ENCODE data around the gene SPATA4.
A peak's percentile ranks its signal among the peaks of the same experiment; 100 is the strongest.

The SPATA4 gene

DNA sequence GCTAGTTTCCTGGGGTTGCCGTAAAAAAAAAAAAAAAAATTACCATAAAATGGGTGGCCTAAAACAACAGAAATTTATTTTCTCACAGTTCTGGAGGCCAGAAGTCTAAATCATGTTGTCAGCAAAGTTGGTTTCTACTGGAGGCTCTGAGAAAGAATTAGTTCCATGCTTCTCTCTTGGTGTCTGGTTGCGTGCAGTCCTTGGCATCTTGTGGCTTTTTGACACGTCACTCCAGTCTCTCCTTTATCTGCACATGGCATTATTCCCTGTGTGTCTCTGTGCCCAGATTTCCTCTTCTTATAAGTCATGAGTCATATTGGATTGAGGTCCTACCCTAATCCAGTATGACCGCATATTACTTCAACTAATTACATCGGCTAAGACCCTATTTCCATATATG, 38.7 kb downstream of the SPATA4 start:
- TF ChIP-seq ZNF70 (CRISPR knock-in tag; IDR thresholded peaks at IDR 0.05) (no peak), SNAI2 (CRISPR knock-in tag; IDR thresholded peaks at IDR 0.05) (no peak), ISL1 (CRISPR knock-in tag; IDR thresholded peaks at IDR 0.05) (no peak), ZFP3 (CRISPR knock-in tag; IDR thresholded peaks at IDR 0.05) (no peak), ZNF8 (CRISPR knock-in tag; IDR thresholded peaks at IDR 0.05) (no peak), TCF4 (CRISPR knock-in tag; IDR thresholded peaks at IDR 0.05; ENCODE audit: borderline replicate concordance) (no peak), ESRRG (CRISPR knock-in tag; IDR thresholded peaks at IDR 0.05) (no peak), PPARA (CRISPR knock-in tag; IDR thresholded peaks at IDR 0.05; ENCODE audit: borderline replicate concordance) (no peak), ZNF565 (CRISPR knock-in tag; conservative IDR thresholded peaks at IDR 0.05; ENCODE audit: low read depth) (no peak), ZC3H10 (CRISPR knock-in tag; IDR thresholded peaks at IDR 0.05) (no peak), TOX (CRISPR knock-in tag; IDR thresholded peaks at IDR 0.05; ENCODE audit: borderline replicate concordance) (no peak)
- TF ChIP-seq, protein P1, sequence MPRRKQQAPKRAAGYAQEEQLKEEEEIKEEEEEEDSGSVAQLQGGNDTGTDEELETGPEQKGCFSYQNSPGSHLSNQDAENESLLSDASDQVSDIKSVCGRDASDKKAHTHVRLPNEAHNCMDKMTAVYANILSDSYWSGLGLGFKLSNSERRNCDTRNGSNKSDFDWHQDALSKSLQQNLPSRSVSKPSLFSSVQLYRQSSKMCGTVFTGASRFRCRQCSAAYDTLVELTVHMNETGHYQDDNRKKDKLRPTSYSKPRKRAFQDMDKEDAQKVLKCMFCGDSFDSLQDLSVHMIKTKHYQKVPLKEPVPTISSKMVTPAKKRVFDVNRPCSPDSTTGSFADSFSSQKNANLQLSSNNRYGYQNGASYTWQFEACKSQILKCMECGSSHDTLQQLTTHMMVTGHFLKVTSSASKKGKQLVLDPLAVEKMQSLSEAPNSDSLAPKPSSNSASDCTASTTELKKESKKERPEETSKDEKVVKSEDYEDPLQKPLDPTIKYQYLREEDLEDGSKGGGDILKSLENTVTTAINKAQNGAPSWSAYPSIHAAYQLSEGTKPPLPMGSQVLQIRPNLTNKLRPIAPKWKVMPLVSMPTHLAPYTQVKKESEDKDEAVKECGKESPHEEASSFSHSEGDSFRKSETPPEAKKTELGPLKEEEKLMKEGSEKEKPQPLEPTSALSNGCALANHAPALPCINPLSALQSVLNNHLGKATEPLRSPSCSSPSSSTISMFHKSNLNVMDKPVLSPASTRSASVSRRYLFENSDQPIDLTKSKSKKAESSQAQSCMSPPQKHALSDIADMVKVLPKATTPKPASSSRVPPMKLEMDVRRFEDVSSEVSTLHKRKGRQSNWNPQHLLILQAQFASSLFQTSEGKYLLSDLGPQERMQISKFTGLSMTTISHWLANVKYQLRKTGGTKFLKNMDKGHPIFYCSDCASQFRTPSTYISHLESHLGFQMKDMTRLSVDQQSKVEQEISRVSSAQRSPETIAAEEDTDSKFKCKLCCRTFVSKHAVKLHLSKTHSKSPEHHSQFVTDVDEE (CRISPR knock-in tag; IDR thresholded peaks at IDR 0.05) = no peak
- TF ChIP-seq, protein P2, sequence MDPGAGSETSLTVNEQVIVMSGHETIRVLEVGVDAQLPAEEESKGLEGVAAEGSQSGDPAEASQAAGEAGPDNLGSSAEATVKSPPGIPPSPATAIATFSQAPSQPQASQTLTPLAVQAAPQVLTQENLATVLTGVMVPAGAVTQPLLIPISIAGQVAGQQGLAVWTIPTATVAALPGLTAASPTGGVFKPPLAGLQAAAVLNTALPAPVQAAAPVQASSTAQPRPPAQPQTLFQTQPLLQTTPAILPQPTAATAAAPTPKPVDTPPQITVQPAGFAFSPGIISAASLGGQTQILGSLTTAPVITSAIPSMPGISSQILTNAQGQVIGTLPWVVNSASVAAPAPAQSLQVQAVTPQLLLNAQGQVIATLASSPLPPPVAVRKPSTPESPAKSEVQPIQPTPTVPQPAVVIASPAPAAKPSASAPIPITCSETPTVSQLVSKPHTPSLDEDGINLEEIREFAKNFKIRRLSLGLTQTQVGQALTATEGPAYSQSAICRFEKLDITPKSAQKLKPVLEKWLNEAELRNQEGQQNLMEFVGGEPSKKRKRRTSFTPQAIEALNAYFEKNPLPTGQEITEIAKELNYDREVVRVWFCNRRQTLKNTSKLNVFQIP (CRISPR knock-in tag; IDR thresholded peaks at IDR 0.05; ENCODE audit: borderline replicate concordance, low read depth) = no peak
- TF ChIP-seq, protein P3, sequence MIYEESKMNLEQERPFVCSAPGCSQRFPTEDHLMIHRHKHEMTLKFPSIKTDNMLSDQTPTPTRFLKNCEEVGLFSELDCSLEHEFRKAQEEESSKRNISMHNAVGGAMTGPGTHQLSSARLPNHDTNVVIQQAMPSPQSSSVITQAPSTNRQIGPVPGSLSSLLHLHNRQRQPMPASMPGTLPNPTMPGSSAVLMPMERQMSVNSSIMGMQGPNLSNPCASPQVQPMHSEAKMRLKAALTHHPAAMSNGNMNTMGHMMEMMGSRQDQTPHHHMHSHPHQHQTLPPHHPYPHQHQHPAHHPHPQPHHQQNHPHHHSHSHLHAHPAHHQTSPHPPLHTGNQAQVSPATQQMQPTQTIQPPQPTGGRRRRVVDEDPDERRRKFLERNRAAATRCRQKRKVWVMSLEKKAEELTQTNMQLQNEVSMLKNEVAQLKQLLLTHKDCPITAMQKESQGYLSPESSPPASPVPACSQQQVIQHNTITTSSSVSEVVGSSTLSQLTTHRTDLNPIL (CRISPR knock-in tag; IDR thresholded peaks at IDR 0.05; ENCODE audit: low read depth) = no peak
- no peak for ATAC-seq

DNA sequence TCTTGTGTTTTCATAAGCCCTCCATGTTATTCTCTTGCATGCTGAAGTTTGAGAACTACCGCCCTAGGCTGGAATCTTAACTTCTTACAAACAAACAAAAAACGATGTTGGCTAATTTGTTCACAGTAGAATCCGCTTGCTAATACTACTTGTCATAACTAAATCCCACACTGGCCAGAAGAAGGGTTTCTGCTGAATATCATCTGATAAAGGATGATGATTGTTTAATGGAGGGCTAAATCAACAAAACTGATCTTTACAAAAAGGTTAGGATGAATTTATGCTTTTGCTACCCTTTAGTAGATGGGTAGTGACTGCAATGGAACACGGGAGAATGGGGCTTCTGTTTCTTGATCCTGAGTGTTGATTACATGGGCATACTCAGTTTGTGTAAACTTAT, 42.3 kb downstream of the SPATA4 start:
- no peak for ATAC-seq
- TF ChIP-seq TCF4 (CRISPR knock-in tag; IDR thresholded peaks at IDR 0.05; ENCODE audit: borderline replicate concordance) = peak; percentile 42; the same call in 1 of the 2 replicates
- peak; percentile 46; the same call in 1 of the 2 replicates for TF ChIP-seq SNAI2 (CRISPR knock-in tag; IDR thresholded peaks at IDR 0.05)
- TF ChIP-seq TOX (CRISPR knock-in tag; IDR thresholded peaks at IDR 0.05; ENCODE audit: borderline replicate concordance) = no peak
- TF ChIP-seq ISL1 (CRISPR knock-in tag; IDR thresholded peaks at IDR 0.05) = peak; percentile 80

DNA sequence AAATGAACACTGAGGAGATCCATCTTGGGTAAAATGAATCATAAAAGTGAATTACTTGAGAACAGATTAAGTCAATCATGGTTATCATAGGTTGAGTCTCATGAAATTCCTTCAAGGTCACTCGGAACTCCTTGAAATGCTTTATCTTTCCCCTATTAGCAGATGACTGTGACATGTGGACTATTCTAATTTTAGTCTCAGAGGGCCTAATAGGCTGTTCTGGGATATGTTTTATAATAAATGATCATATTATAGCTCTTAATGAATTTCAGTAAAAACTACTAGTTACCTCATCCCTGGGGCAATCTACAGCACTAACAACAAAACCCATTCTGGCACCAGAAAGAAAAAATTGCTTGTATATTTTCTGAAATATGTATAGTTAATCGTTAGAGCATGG, 44.7 kb downstream of the SPATA4 start:
- TF ChIP-seq ZNF70 (CRISPR knock-in tag; IDR thresholded peaks at IDR 0.05) = no peak
- TF ChIP-seq ISL1 (CRISPR knock-in tag; IDR thresholded peaks at IDR 0.05) = peak; percentile 67
- peak; percentile 58 for ATAC-seq

DNA sequence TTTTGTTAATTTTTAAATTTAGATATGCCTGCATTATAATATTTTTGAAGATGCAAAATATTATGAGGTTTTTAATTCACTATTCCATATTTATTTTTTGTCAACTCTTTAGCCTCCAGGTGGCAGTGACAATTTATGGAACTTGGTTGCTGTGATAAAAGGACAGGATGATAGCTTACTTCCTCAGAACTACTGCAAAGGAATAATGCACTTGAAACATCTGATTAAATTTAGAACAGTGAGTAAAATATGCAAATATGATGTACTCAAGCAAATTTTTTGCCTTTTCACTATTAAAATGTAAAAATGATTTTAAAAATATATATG, 45.1 kb downstream of the SPATA4 start:
- TF ChIP-seq ZFP3 (CRISPR knock-in tag; IDR thresholded peaks at IDR 0.05) (no peak), PPARA (CRISPR knock-in tag; IDR thresholded peaks at IDR 0.05; ENCODE audit: borderline replicate concordance) (no peak), SNAI2 (CRISPR knock-in tag; IDR thresholded peaks at IDR 0.05) (no peak), ZNF70 (CRISPR knock-in tag; IDR thresholded peaks at IDR 0.05) (no peak), OSR1 (CRISPR knock-in tag; IDR thresholded peaks at IDR 0.05) (no peak)
- peak; percentile 86 for ATAC-seq

DNA sequence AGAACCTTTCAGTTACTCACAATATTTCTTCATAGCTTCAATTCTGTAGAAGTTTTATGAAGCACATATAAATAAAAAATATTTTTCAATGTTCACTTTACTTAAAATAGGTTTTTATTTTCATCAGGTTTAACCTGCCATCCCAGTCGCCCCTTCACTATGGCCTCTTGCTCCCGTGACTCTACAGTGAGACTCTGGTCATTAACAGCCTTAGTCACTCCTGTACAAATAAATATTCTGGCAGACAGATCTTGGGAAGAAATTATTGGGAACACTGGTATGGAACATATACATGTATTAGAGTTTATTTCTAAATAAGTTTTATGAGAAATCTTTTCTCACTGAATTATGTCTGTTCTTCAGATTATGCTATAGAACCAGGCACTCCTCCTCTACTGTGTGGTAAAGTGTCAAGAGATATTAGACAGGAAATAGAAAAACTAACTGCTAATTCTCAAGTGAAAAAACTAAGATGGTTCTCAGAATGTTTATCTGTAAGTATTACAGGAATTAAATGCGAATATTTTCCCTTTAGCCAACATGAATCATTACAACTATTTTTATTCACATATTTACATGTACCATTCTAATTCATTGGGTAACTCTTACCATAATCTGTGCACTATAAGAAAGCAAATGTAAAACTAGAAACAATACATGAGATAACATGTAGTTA, 45.6 kb downstream of the SPATA4 start:
- ATAC-seq = no peak
- no peak for TF ChIP-seq TOX (CRISPR knock-in tag; IDR thresholded peaks at IDR 0.05; ENCODE audit: borderline replicate concordance)
- TF ChIP-seq, protein P1 (CRISPR knock-in tag; IDR thresholded peaks at IDR 0.05) = no peak
- TF ChIP-seq ARNTL (CRISPR knock-in tag; IDR thresholded peaks at IDR 0.05; ENCODE audit: borderline replicate concordance, low read depth) = no peak
- TF ChIP-seq SNAI2 (CRISPR knock-in tag; IDR thresholded peaks at IDR 0.05) = no peak
- TF ChIP-seq, protein P2 (CRISPR knock-in tag; IDR thresholded peaks at IDR 0.05; ENCODE audit: borderline replicate concordance, low read depth) = no peak
- TF ChIP-seq, protein P4, sequence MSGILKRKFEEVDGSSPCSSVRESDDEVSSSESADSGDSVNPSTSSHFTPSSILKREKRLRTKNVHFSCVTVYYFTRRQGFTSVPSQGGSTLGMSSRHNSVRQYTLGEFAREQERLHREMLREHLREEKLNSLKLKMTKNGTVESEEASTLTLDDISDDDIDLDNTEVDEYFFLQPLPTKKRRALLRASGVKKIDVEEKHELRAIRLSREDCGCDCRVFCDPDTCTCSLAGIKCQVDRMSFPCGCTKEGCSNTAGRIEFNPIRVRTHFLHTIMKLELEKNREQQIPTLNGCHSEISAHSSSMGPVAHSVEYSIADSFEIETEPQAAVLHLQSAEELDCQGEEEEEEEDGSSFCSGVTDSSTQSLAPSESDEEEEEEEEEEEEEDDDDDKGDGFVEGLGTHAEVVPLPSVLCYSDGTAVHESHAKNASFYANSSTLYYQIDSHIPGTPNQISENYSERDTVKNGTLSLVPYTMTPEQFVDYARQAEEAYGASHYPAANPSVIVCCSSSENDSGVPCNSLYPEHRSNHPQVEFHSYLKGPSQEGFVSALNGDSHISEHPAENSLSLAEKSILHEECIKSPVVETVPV (CRISPR knock-in tag; IDR thresholded peaks at IDR 0.05) = no peak
- no peak for TF ChIP-seq OSR1 (CRISPR knock-in tag; IDR thresholded peaks at IDR 0.05)
- no peak for TF ChIP-seq ZNF70 (CRISPR knock-in tag; IDR thresholded peaks at IDR 0.05)
- TF ChIP-seq, protein P3 (CRISPR knock-in tag; IDR thresholded peaks at IDR 0.05; ENCODE audit: low read depth) = no peak
- TF ChIP-seq PPARA (CRISPR knock-in tag; IDR thresholded peaks at IDR 0.05; ENCODE audit: borderline replicate concordance) = no peak
- no peak for TF ChIP-seq ZFP3 (CRISPR knock-in tag; IDR thresholded peaks at IDR 0.05)
- no peak for TF ChIP-seq ZFP30 (CRISPR knock-in tag; IDR thresholded peaks at IDR 0.05)

All from SK-N-SH treated with all-trans-retinoic acid at 6 μM for 48 hours (cell line).